GM12878 (cell line): ENCODE measurements around the gene ASAP2. TPM values are rescaled to one million over a fixed set of nuclear protein-coding genes. Genes with fewer than 3 reads are reported as not detected.

Source experiments
- ATAC-seq: fragments of 200-7000 bp; cut with Tn5 transposase; 3 replicates; pipeline ENCODE4 v1.9.1; 2020; ENCODE audit warnings: mild to moderate bottlenecking, moderate library complexity
- BruUV-seq: library from RNA; stranded (reverse); fragments of 400-500 nt; replicated peaks from 2 replicates; lab custom pipeline; 2021; lab: Mats Ljungman, UMichigan
- CTCF ChIA-PET: fragments of 300-600 bp; sonication (Branson Sonifier 250); formaldehyde crosslinking; extraction: SDS; loops from one replicate; lab custom pipeline; 2021; ENCODE audit warnings: inconsistent platforms; lab: Yijun Ruan, JAX
- POLR2A ChIA-PET: fragments of 350-600 bp; formaldehyde crosslinking; extraction: SDS; loops from one replicate; lab custom pipeline; 2021; ENCODE audit warnings: inconsistent platforms; lab: Charles Lee
- RAD21 ChIA-PET: fragments of 300-600 bp; sonication (Branson Sonifier 250); formaldehyde crosslinking; loops from one replicate; lab custom pipeline; 2023; ENCODE audit warnings: antibody characterized with exemption; ENCODE audit not compliant: unreplicated experiment; lab: Charles Lee
- SMC1A ChIA-PET: fragments of 300-600 bp; sonication (Branson Sonifier 250); formaldehyde crosslinking; loops from one replicate; lab custom pipeline; 2023; ENCODE audit not compliant: unreplicated experiment, uncharacterized antibody; lab: Charles Lee
- DNase-seq: peaks from one replicate; pipeline ENCODE4 v3.0.0-alpha.2; 2011; ENCODE audit warnings: low read depth, low spot score
- FAIRE-seq: peaks from 3 replicates; lab custom pipeline; 2011; peaks lifted over from hg19 to GRCh38; lab: Jason Lieb, UNC
- H2AFZ ChIP-seq: 2 replicates; pipeline ENCODE4 v1.6.0; 2011; ENCODE audit warnings: low read depth, low read length, control low read depth; ENCODE audit not compliant: control insufficient read depth
- H3K27ac ChIP-seq: 2 replicates; pipeline ENCODE4 v1.5.1; 2011; ENCODE audit warnings: control low read depth; ENCODE audit not compliant: control insufficient read depth, insufficient read depth
- H3K27me3 ChIP-seq, 2 experiments: replicated peaks in 1 of 2; 2 replicates each; pipeline versions ENCODE4 v1.6.0 to v1.6.1; 2011; ENCODE audit warnings: low read length in 1 of 2; ENCODE audit not compliant: control insufficient read depth in 2 of 2, insufficient read depth in 2 of 2
- H3K36me3 ChIP-seq, 2 experiments: 2 replicates each; pipeline ENCODE4 v1.5.1; 2011; ENCODE audit warnings: low read length in 1 of 2; ENCODE audit not compliant: control insufficient read depth in 2 of 2, insufficient read depth in 2 of 2
- H3K4me1 ChIP-seq: 2 replicates; pipeline ENCODE4 v1.6.1; 2011; ENCODE audit warnings: mild to moderate bottlenecking, low read length, moderate library complexity, mixed read lengths; ENCODE audit not compliant: control insufficient read depth, insufficient read depth
- H3K4me2 ChIP-seq: 2 replicates; pipeline ENCODE4 v1.6.0; 2011; ENCODE audit warnings: control low read depth; ENCODE audit not compliant: control insufficient read depth, insufficient read depth
- H3K4me3 ChIP-seq: fragments of 200-600 bp; sonication (generic); 2 replicates; pipeline ENCODE4 v1.5.1; 2016
- H3K79me2 ChIP-seq: 2 replicates; pipeline ENCODE4 v1.6.0; 2011; ENCODE audit warnings: low read length; ENCODE audit not compliant: control insufficient read depth, insufficient read depth
- H3K9ac ChIP-seq: 2 replicates; pipeline ENCODE4 v1.8.0; 2011; ENCODE audit warnings: low read length, control low read depth, mixed read lengths; ENCODE audit not compliant: control insufficient read depth, insufficient read depth
- H3K9me3 ChIP-seq: replicated peaks from 3 replicates; pipeline ENCODE4 v1.5.1; 2011; ENCODE audit warnings: mild to moderate bottlenecking, low read length; ENCODE audit not compliant: control insufficient read depth, insufficient read depth
- H4K20me1 ChIP-seq: 2 replicates; pipeline ENCODE4 v1.6.0; 2011; ENCODE audit not compliant: control insufficient read depth, insufficient read depth
- BCL3 ChIP-seq: IDR thresholded peaks from 2 replicates; pipeline ENCODE4 v1.6.1; 2011; ENCODE audit warnings: borderline replicate concordance, low read depth, mild to moderate bottlenecking, moderate library complexity, low read length; ENCODE audit not compliant: insufficient read depth, poor library complexity, severe bottlenecking
- HCFC1 ChIP-seq: fragments of 150-350 bp; IDR thresholded peaks from 2 replicates; pipeline ENCODE4 v1.6.1; 2014; ENCODE audit warnings: low read length
- KDM1A ChIP-seq: fragments of 200-600 bp; sonication (generic); IDR thresholded peaks from 2 replicates; pipeline ENCODE4 v1.6.1; 2016; ENCODE audit warnings: borderline replicate concordance
- POLR2AphosphoS5 ChIP-seq: IDR thresholded peaks from 2 replicates; pipeline ENCODE4 v1.6.1; 2011; ENCODE audit warnings: mild to moderate bottlenecking, low read length, inconsistent platforms
- SMC3 ChIP-seq: IDR thresholded peaks from 2 replicates; pipeline ENCODE4 v1.6.1; 2011; ENCODE audit warnings: low read length, improper control_type of control experiment, borderline replicate concordance
- SUZ12 ChIP-seq: fragments of 200-600 bp; sonication (generic); IDR thresholded peaks from one replicate; pipeline ENCODE4 v1.6.1; 2018; ENCODE audit warnings: antibody characterized with exemption, mild to moderate bottlenecking; ENCODE audit not compliant: unreplicated experiment
- TARDBP ChIP-seq: IDR thresholded peaks from 2 replicates; pipeline ENCODE4 v1.6.1; 2016; ENCODE audit warnings: borderline replicate concordance
- WGBS: methylation state at CpG from one replicate; pipeline ENCODE4 v1.1.6; 2016; ENCODE audit warnings: low lambda C conversion rate; ENCODE audit not compliant: insufficient replicate concordance, insufficient coverage; ENCODE audit errors: missing lambda C conversion rate; 5-methylcytosine and 5-hydroxymethylcytosine counted together
- in situ Hi-C: fragments of 300-500 bp; cut with MboI; formaldehyde crosslinking; loops from 9 replicates; pipeline ENCODE4 v1.14.3; 2018; ENCODE audit warnings: mixed read lengths
- intact Hi-C: fragments of 100-400 bp; cut with micrococcal nuclease; formaldehyde crosslinking; loops from one replicate; pipeline ENCODE4 v1.14.2; 2022; ENCODE audit not compliant: unreplicated experiment
- polyA plus RNA-seq, 11 experiments: library from polyadenylated mRNA; depleted of rRNA in 4 of 11; unstranded in 6 of 11; stranded (reverse) in 5 of 11; fragments of >200 nt; fragmentation: Nextera tagmentation in 4 of 11; fragmentation: Illumina TruSeq in 1 of 11; extraction: Ambion mirVana in 4 of 11; extraction: Trizol in 1 of 11; gene quantifications; 1 replicate in 1 of 11; 2 replicates in 10 of 11; pipeline versions ENCODE4 v1.2.1 to v1.2.3, GENCODE V29; 2011 to 2016; ENCODE audit warnings: inconsistent platforms in 2 of 11, missing spikeins in 2 of 11, low read depth in 1 of 11
- total RNA-seq, 4 experiments: library from RNA; depleted of rRNA in 3 of 4; stranded (reverse); fragments of >200 nt in 3 of 4; fragmentation: Illumina TruSeq in 1 of 4; extraction: Trizol in 1 of 4; gene quantifications; 2 replicates each; pipeline versions ENCODE4 v1.2.1 to v1.2.3, GENCODE V29; 2013 to 2021

ASAP2 gene
- total and polyA plus RNA-seq, 10 of the 15 experiments (the other 5 are each of a cell fraction or from before 2014, with no cell fraction given): 0.05 to 0.27 (median 0.07) TPM; not detected in 4

GRCh38 chr2:9412781-9413180 is 206.2 kb downstream of the ASAP2 start (continued):
- TF ChIP-seq SMC3: no peak

GRCh38 chr2:9415516-9416169 is 209.0 kb downstream of the ASAP2 start:
- POLR2A ChIA-PET: no interaction called here
- Histone ChIP-seq H3K36me3 (peaks cover 3 to 6% of the 10 kb centered on the region in 2 experiments), H2AFZ (no peak overlapping the region), H3K79me2 (peaks cover 14% of the 10 kb centered on the region), H4K20me1 (no peaks in the 10 kb centered on the region), H3K4me3 (no peak overlapping the region), H3K9me3 (no peaks in the 10 kb centered on the region), H3K4me2 (no peak overlapping the region), H3K4me1 (peaks cover 4% of the 10 kb centered on the region; the same call in 1 of the 2 replicates), H3K27me3 (no peaks in the 10 kb centered on the region), H3K27ac (no peak overlapping the region), H3K9ac (no peak overlapping the region)
- in situ Hi-C loops: no loop called here
- CTCF ChIA-PET: no interaction called here
- RAD21 ChIA-PET: no interaction called here
- no TSS peak for BruUV-seq
- SMC1A ChIA-PET: no interaction called here
- intact Hi-C loops: no loop called here
- TF ChIP-seq KDM1A (no peak), SUZ12 (no peak), POLR2AphosphoS5 (no peak), HCFC1 (no peak), TARDBP (no peak), BCL3 (peak; percentile 22)
- ATAC-seq: no peak
- no peak for FAIRE-seq
- WGBS: 87% methylated on average over 16 of the region's 16 CpGs
- DNase-seq: no peak
